GM21515 (cell line): ENCODE results near the gene HTATIP2.
A peak's percentile ranks its signal among the peaks of the same experiment; 100 is the strongest.
"Not testable (repeated sequence)": the region's sequence is repeated elsewhere in the genome, so short reads cannot be mapped to it uniquely, and the experiment has no call there.

Experiments
- ATAC-seq: cut with Tn5 transposase; IDR thresholded peaks from one replicate; pipeline ENCODE4 v1.9.1; 2021; ENCODE audit not compliant: unreplicated experiment

HTATIP2 gene

DNA sequence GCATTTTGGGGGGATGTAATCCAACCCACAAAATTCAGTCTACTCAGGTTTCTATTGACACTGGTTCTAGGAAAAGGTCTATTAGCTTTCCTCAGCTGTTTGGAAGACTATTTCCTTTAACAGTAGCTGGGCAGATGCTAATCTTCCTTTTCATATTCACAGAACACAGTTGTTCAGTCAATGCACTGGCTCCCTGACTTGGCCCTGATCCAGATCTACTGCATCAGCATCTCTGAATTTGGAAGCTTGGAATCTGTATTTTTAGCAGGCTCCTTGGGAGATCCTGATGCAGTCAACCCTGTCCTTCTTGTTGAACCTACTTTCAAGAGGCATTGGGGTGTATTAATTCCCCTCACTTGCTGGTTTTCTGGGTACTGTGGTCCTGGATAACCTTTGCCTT is 6.3 kb downstream of the HTATIP2 start:
- no peak for ATAC-seq

DNA sequence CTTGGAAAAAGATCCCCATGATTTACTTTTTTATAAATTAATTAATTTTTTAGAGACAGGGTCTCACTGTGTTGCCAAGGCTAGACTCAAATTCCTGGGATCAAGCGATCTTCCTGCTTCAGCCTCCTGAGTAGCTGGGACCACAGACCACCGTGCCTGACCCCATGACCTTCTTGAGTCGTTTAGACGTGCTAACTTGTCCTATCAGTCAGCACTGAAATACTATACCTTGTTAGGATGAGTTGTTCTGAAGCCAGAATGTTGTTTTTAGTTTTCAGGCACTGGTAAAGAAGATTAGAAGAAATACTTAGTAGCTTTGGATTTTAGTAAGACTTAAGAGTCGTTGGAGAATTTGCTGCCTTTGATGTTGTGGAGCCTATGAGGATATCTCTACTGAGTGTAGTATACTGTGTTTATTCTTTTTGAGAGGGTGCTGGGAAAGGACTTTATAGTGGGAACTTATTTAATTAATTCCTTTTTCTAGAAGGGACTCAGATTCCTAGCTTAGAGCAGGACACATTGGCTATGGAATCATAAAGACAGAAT is 8.6 kb downstream of the HTATIP2 start:
- no peak for ATAC-seq

DNA sequence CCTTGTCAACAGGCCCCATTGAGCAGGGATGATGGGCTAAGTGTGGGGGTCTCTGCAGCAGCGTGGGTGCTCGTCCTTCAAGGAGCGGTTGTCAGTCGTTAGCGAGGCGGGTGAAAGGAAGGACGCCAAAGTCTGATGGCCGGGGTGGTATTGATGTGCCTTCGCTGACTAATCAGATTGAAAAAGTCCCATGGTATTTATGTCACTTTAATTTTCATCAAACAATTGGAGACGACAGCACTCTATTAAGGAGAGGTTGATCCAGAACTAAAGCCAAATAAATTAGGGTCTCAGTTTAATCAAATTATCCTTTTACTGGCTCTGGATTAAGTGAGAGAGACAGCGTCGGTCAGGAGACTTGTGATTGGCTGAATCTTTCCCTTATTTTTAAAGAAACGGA is 9.6 kb downstream of the HTATIP2 start:
- no peak for ATAC-seq

DNA sequence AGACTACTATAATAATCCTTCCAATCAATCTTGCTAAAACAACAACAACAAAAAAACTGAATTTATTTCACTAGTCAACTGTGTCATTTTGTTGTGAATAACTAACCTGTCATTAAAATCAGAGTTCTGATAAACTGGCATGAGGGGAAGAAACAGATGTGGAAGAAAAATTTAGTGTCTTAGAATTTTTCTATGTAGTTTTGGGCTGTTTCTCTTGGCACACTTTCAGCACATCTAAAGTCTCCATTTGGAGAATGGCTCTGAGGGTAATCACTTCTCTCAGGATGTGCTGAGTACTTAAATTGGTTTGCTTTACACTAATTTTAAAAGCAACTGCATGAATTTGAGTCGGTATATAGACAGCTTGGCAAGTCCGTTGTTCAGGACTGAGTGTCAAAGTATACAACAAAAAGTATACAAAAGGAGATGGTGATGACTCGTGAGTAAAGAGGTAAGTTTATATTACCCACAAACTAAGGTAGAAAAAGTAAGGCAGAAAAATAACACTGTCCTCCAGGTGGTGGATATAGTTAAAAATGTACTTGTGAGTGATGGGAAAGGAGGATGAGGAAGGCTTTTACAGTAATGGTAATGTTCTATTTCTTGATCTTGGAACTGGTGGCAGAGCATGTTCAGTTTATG is 10.2 kb downstream of the HTATIP2 start:
- no peak for ATAC-seq

DNA sequence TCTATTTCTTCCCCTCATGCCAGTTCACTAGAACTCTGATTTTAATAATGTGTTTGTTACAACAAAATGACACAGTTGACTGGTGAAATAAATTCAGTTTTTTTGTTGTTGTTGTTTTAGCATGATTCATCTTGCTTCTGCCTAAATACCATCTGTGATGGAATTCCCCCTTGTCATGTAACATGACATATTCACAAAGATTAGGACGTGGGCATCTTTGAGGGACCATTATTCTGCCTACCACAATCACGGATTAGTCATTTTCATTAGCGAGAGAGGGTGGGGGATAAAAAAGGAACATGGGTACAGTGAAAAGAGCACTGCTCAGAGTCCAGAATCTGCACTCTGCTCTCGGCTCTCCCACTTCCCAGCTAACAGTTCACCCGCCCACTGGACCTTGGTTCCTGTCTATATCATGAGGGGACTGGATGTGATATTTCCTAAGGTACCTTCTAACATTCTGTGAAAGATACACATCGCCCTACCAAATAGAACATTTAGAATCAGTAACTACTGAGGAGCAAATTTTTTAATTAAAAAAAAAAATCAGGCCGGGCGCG is 11.3 kb downstream of the HTATIP2 start:
- ATAC-seq = no peak

DNA sequence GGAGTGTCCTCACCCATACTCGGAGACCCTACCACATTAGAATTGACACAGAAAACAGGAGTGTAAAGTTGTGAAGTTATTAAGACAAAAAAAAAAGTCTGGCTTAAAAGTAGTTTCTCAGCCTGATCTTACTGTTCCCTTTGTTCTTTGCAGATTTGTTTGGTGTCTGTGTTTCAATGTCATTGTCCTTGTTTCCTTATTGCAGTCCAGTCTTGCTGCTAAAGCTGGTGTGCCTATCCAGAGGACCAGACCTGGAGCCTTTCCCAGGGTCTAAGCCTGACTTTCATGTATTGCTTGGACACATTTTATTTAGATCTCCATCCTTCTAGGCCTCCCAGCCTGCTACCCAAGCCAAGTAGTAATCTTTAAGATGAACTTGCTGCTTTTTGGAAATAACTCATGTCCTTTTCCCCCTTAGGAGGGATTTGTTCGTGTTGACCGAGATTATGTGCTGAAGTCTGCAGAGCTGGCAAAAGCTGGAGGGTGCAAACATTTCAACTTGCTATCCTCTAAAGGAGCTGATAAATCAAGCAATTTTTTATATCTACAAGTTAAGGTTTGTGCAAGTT is 12.7 kb downstream of the HTATIP2 start:
- ATAC-seq = no peak

DNA sequence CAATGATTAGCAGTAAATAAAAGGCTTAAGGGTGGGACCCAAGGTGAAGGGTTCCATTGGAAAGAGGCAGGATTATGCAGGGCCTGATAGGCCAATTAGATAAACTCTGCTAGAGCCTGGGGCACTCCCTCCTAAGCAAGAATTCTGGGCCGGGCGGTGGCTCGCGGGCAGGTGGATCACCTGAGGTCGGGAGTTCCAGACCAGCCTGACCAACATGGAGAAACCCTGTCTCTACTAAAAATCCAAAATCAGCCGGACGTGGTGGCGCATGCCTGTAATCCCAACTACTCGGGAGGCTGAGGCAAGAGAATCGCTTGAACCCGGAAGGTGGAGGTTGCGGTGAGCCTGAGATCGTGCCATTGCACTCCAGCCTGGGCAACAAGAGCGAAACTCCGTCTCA is 22.5 kb downstream of the HTATIP2 start:
- not testable (repeated sequence) for ATAC-seq

DNA sequence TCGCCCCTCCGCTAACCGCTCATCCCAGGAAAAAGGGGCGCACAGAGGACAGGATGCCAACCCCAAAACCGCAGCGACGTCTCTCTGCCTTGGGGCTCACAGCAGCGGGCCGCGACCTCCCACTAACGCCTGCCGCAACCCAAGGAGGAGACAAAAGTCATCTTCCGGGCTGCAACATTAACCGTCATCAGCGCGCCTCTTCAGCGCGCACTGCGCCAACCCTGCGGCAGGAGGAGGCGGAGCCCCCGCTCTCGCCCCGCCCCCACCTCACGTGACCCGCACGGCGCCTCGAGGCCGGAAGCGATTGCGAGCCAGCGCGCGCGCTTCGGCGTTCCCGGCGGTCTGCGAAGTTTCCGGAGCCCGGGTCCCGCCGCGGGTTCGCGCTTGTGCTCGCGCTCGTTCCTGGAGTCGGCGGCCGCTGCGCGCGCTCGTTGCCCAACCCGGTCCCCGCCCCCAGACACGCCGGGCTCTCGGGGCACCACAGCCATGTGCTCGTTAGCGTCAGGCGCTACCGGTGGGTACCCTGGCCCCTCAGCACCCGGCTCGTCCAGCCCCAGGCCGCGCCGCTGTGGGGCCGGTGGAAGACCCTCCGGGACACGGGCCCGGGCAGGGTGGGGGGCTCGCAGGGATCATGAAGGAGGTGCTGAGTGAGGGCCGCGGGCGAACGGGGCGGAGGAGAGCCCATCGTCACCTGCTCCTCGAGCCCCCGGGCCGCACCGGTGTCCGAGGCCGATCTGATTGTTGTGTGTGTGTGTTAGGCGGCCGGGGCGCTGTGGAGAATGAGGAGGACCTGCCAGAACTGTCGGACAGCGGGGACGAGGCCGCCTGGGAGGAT is 24.0 kb downstream of the HTATIP2 start, which contains the start of gene PRMT3:
Gene PRMT3 (plus strand): TSS at position 456 of the 835 bp plus-strand sequence. CDS start 31 bp downstream, at position 487.
- ATAC-seq = peak; percentile 84

DNA sequence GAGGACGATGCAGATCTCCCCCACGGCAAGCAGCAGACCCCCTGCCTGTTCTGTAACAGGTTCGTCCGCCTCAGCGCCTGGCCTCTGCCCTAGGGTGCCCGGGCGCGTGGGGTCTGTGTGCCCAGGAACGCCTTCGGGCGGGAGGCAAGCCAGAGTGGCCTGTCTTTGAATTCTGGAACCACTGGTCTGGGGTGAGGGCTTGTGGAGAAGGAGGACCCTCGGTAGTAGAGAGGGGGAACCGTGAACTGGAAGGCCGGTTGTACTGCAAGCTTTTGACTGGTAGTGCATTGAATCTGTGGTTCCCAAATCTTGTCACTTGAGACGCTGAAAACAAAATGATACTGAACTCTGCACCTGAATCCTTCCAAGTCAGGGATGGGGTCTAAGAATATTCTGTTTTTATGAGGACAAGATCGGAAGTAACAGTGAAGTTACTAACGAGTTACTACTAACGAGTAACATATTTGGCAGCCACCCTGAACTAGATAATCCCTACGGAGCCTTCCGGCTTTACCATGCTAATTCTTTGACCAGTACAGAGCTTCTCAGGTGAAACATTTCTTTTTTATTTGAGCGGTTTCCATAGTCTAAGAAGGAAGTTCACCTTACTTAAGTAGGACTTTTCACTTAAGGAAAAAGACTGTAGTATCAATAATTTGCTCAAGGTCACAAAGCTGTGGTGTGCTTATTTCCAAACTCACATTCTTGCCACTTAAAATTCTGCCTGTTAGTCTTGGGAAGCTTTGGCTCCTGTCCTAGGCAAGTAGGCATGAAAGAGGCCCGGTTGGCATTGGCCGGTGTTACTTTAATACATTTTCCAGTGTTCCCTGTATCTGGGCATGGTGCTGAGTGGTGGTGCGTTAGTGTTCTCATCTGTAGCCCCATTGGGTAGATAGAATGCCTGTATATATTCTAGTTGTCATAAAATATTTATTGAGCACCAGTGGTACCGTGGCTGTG is 24.9 kb downstream of the HTATIP2 start:
- ATAC-seq = peak; percentile 20

DNA sequence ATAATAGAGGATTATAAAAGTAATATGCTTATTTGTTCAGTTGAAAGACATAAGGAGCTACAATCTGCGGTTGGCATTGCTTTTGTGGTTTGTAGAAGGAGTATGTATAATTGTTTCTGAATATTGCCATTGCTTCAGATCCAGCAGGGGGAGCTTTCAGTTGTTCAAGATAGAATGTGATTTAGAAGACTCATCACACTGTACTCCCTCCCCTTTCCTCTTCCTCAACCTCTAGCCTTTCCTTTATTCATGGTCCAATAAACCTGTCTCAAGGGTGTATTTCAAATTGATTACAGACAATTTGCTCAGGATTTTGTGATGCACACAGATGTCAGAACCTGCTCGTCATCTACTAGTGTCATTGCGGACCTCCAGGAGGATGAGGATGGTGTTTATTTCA is 33.8 kb downstream of the HTATIP2 start:
- peak; percentile 80 for ATAC-seq

DNA sequence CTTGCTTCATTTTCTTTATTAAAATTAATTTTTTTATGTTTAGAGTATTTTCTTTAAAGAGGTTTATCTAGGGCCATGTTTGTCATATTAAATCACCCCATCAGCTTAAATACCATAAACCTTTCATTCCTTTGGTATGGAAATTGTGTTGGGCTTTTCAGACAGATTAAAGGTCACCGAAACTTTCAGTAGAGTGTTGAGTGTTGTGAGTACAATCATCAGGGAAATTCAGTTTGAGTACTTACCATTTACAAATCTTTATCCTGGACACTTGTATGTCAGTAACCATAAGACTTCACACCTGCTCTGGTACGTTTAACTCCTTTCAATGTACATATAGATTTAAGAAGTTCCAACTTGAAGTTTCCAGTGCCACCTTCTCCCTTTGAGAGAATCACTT is 36.0 kb downstream of the HTATIP2 start:
- no peak for ATAC-seq

DNA sequence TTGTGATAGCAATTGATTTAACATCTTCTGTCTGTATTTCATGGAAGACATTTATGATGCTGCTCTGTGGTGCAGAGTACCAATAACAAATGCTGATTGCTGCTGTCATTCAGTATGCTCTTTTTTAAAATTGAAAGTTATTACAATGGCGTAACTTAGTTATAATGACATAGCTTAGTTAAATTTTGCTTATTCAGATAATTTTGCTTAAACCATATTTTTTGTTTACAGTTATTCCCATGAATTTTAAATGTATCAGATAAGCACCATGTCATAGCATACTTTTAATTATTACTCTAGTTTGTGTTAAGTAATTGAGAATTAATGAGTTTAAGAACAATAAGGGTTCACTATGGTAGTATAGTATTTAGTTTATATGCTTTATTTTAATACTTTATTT is 39.5 kb downstream of the HTATIP2 start:
- ATAC-seq = no peak

DNA sequence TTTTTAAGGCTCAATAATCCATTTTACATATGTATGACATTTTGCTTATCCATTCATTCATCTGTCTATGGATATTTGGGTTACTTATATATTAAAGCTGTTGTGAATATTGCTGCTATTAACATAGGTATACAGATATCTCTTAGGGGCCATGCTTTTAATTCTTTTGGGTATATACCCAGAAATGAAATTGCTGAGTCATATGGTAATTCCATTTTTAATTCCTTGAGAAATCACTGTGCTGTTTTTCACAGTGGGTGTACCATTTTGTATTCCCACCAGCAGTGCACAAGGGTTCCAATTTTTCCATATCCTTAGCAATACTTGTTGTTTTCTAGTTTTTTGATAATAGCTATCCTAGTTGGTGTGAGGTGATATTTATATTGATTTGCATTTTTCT is 43.0 kb downstream of the HTATIP2 start:
- ATAC-seq = no peak

DNA sequence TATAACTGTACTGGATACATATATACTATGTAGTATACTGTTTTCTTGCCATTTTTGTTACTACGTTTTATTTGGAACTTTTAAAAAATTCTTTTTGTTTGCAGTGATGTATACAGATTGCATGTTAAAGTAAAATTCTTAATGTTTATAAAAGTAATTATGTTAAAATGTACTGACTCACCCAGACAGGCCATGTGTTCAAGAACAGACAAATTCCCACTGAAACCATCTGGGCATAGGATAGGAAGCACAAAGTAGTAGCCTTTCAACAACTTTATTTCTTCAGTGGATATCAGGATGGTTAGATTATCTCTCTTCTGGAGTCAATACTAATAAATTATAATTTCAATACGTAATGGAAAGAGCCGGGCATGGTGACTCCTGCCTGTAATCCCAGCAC is 43.8 kb downstream of the HTATIP2 start:
- ATAC-seq = no peak

DNA sequence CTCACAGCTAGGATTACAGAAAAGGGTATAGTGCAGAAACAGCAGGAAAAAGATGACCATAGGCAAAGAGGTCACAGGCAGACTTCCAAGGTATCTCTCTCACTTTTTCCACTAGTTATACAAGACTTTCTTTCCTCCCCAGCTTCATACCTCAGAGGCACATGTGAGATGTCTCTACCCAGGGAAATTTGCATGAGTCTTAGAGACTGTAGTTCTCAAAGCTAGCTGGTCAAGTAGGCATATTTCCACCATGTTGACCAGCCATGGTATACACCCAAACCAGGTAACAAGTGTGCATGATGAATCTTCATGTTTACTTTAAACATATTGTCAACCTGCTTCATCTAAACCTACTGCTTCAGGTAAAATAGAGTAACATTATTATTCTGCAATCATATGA is 51.9 kb downstream of the HTATIP2 start:
- no peak for ATAC-seq

DNA sequence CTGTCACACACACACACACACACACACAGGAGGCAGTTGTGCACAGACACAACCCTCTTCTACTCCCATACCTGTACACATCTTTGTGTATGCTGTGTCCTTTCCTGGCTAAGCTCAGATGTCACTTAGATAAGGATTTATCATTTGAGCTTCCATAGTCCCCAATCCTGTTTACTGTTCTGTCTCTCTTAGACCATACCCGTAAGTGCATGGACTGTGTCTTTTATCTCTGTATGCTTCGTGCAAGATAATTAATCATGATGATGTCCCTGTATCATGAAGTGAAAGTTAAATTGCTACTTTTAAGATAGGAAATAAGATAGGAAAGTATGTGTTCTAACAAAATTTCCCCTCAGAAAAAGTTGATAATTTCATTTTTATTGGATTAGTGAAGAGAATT is 54.3 kb downstream of the HTATIP2 start:
- no peak for ATAC-seq

DNA sequence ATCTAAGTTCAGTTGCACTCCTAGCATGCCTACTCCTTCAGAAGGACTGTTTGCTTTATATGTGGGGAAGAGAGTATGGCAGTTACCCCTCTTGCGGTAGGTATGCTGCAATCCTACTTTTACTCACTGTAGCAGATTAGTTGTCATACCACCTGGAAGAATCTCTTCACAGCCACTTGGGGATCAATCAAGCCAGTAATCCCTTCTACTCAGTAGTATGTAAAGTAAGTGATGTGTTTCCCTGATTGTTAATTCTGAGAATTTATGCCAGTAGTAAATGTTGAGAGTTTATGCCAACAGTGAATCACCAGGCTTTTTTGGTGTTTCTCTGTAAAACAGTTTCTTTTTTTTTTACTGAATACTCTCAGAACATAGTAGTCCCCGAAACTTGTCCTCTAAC is 58.4 kb downstream of the HTATIP2 start:
- ATAC-seq = no peak

DNA sequence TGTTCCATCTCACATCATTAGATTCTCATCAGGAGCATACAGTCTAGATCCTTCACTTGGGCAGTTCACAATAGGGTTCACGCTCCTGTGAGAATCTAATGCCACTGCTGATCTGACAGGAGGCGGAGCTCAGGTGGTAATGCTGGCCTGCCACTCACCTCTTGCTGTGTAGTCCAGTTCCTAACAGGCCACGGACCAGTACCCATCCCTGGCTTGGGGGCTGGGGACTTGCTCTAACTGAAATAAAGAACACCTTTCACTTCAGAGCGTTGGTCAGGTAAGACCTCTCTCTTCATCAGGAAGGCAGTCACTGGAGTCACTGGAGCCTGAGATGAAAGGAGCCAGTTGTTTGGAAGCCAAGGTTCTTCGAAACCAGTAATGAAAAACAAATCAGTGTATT is 65.7 kb downstream of the HTATIP2 start:
- ATAC-seq = no peak
